Measurements from ENCODE around the gene ZNF497. TPM values are rescaled to one million over a fixed set of nuclear protein-coding genes. Genes with fewer than 3 reads are reported as not detected.
A peak's percentile ranks its signal among the peaks of the same experiment; 100 is the strongest.

Gene ZNF497
- total and polyA plus RNA-seq, 9 of the 15 experiments (the other 6 are each of a cell fraction or from before 2014, with no cell fraction given) = 0.06 to 0.98 (median 0.44) TPM; not detected in 1

DNA sequence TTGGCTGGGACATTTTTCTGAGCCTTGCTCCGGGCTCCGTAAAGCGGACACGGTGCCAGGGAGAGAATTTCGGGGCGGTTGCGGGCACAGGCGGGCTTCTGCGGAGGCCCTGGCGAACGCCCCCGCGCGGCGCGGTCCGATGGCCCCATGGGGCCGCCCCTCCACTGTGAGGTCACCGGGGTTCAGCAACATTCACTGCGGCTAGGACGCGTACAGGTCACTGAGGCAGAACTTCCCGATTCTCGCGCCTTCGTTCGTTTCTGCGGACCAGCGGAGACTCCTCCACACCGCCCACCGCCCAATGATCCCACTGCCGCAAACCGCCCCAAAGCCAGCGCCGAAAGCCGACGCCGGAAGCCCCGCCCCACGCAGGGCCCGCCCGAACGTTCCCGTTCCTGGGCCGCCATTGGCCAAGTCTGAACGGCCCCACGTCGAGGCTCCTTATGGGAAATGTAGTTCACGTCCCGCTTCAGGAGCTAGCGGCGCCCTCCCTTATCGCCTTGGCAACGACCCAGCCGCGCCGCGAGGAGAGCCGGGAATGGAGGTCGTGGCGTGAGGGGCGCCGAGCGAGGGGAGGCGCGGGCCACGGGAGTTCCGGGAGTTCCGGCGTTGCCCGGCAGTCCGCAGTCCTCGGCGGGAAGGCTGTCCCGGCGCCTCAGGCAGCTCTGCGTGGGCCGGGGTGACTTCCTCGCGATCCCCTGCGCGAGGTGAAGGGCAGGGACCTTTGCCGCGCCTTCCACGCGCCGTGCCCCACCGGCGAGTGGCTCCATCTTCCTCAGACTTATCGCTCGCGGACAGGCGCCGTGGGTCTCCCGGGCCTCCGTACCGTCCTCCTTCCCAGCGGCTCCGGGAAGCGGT lies 45.8 kb upstream of the ZNF497 start, which contains the start of gene ZNF584 (continued):
- TF ChIP-seq, protein P1, sequence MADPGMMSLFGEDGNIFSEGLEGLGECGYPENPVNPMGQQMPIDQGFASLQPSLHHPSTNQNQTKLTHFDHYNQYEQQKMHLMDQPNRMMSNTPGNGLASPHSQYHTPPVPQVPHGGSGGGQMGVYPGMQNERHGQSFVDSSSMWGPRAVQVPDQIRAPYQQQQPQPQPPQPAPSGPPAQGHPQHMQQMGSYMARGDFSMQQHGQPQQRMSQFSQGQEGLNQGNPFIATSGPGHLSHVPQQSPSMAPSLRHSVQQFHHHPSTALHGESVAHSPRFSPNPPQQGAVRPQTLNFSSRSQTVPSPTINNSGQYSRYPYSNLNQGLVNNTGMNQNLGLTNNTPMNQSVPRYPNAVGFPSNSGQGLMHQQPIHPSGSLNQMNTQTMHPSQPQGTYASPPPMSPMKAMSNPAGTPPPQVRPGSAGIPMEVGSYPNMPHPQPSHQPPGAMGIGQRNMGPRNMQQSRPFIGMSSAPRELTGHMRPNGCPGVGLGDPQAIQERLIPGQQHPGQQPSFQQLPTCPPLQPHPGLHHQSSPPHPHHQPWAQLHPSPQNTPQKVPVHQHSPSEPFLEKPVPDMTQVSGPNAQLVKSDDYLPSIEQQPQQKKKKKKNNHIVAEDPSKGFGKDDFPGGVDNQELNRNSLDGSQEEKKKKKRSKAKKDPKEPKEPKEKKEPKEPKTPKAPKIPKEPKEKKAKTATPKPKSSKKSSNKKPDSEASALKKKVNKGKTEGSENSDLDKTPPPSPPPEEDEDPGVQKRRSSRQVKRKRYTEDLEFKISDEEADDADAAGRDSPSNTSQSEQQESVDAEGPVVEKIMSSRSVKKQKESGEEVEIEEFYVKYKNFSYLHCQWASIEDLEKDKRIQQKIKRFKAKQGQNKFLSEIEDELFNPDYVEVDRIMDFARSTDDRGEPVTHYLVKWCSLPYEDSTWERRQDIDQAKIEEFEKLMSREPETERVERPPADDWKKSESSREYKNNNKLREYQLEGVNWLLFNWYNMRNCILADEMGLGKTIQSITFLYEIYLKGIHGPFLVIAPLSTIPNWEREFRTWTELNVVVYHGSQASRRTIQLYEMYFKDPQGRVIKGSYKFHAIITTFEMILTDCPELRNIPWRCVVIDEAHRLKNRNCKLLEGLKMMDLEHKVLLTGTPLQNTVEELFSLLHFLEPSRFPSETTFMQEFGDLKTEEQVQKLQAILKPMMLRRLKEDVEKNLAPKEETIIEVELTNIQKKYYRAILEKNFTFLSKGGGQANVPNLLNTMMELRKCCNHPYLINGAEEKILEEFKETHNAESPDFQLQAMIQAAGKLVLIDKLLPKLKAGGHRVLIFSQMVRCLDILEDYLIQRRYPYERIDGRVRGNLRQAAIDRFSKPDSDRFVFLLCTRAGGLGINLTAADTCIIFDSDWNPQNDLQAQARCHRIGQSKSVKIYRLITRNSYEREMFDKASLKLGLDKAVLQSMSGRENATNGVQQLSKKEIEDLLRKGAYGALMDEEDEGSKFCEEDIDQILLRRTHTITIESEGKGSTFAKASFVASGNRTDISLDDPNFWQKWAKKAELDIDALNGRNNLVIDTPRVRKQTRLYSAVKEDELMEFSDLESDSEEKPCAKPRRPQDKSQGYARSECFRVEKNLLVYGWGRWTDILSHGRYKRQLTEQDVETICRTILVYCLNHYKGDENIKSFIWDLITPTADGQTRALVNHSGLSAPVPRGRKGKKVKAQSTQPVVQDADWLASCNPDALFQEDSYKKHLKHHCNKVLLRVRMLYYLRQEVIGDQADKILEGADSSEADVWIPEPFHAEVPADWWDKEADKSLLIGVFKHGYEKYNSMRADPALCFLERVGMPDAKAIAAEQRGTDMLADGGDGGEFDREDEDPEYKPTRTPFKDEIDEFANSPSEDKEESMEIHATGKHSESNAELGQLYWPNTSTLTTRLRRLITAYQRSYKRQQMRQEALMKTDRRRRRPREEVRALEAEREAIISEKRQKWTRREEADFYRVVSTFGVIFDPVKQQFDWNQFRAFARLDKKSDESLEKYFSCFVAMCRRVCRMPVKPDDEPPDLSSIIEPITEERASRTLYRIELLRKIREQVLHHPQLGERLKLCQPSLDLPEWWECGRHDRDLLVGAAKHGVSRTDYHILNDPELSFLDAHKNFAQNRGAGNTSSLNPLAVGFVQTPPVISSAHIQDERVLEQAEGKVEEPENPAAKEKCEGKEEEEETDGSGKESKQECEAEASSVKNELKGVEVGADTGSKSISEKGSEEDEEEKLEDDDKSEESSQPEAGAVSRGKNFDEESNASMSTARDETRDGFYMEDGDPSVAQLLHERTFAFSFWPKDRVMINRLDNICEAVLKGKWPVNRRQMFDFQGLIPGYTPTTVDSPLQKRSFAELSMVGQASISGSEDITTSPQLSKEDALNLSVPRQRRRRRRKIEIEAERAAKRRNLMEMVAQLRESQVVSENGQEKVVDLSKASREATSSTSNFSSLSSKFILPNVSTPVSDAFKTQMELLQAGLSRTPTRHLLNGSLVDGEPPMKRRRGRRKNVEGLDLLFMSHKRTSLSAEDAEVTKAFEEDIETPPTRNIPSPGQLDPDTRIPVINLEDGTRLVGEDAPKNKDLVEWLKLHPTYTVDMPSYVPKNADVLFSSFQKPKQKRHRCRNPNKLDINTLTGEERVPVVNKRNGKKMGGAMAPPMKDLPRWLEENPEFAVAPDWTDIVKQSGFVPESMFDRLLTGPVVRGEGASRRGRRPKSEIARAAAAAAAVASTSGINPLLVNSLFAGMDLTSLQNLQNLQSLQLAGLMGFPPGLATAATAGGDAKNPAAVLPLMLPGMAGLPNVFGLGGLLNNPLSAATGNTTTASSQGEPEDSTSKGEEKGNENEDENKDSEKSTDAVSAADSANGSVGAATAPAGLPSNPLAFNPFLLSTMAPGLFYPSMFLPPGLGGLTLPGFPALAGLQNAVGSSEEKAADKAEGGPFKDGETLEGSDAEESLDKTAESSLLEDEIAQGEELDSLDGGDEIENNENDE (IDR thresholded peaks at IDR 0.05; ENCODE audit: low read depth, low read length) = no peak
- TF ChIP-seq ADNP (tag; IDR thresholded peaks at IDR 0.05) (no peak), ARHGAP35 (IDR thresholded peaks at IDR 0.05; ENCODE audit: partially characterized antibody) (no peak), ASH1L (IDR thresholded peaks at IDR 0.05; ENCODE audit: borderline replicate concordance, low read depth, partially characterized antibody) (no peak), ZNF354B (CRISPR knock-in tag; IDR thresholded peaks at IDR 0.05) (no peak), MCM7 (IDR thresholded peaks at IDR 0.05) (no peak)
- TF ChIP-seq, protein P2, sequence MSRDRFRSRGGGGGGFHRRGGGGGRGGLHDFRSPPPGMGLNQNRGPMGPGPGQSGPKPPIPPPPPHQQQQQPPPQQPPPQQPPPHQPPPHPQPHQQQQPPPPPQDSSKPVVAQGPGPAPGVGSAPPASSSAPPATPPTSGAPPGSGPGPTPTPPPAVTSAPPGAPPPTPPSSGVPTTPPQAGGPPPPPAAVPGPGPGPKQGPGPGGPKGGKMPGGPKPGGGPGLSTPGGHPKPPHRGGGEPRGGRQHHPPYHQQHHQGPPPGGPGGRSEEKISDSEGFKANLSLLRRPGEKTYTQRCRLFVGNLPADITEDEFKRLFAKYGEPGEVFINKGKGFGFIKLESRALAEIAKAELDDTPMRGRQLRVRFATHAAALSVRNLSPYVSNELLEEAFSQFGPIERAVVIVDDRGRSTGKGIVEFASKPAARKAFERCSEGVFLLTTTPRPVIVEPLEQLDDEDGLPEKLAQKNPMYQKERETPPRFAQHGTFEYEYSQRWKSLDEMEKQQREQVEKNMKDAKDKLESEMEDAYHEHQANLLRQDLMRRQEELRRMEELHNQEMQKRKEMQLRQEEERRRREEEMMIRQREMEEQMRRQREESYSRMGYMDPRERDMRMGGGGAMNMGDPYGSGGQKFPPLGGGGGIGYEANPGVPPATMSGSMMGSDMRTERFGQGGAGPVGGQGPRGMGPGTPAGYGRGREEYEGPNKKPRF (IDR thresholded peaks at IDR 0.05; ENCODE audit: low read depth, low read length) = no peak
- TF ChIP-seq, protein P3, sequence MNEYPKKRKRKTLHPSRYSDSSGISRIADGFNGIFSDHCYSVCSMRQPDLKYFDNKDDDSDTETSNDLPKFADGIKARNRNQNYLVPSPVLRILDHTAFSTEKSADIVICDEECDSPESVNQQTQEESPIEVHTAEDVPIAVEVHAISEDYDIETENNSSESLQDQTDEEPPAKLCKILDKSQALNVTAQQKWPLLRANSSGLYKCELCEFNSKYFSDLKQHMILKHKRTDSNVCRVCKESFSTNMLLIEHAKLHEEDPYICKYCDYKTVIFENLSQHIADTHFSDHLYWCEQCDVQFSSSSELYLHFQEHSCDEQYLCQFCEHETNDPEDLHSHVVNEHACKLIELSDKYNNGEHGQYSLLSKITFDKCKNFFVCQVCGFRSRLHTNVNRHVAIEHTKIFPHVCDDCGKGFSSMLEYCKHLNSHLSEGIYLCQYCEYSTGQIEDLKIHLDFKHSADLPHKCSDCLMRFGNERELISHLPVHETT (CRISPR knock-in tag; conservative IDR thresholded peaks at IDR 0.05 in 1 of 2, IDR thresholded peaks at IDR 0.05 in 1 of 2) = peak in 1 of 2 experiments; percentile 87; a peak in 2 of 4 replicates
- TF ChIP-seq, protein P4, sequence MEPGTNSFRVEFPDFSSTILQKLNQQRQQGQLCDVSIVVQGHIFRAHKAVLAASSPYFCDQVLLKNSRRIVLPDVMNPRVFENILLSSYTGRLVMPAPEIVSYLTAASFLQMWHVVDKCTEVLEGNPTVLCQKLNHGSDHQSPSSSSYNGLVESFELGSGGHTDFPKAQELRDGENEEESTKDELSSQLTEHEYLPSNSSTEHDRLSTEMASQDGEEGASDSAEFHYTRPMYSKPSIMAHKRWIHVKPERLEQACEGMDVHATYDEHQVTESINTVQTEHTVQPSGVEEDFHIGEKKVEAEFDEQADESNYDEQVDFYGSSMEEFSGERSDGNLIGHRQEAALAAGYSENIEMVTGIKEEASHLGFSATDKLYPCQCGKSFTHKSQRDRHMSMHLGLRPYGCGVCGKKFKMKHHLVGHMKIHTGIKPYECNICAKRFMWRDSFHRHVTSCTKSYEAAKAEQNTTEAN (CRISPR knock-in tag; IDR thresholded peaks at IDR 0.05) = 0 out of 2 replicates have a peak, but pooled peaks have one; percentile 66

Measured in K562 (cell line).